T-cell (primary cell): ENCODE results near the gene B4GALNT1. TPM values are rescaled to one million over a fixed set of nuclear protein-coding genes. Genes with fewer than 3 reads are reported as not detected.

ENCODE experiments used
- ATAC-seq, 4 experiments: fragments of 200-7000 bp in 3 of 4; fragments of 150-1000 bp in 1 of 4; cut with Tn5 transposase; replicated peaks in 1 of 4; 1 replicate in 3 of 4; 2 replicates in 1 of 4; pipeline ENCODE4 v1.10.0; 2021; ENCODE audit warnings: moderate library complexity in 3 of 4, mild to moderate bottlenecking in 2 of 4, moderate number of reproducible peaks in 1 of 4
- CTCF ChIA-PET, 2 donors: fragments of 300-600 bp; sonication (Branson Sonifier 250); formaldehyde crosslinking; loops; one replicate each; lab custom pipeline; 2022; ENCODE audit warnings: antibody characterized with exemption in 2 of 2; lab: Charles Lee
- POLR2A ChIA-PET, 2 donors: fragments of 300-600 bp; sonication (Branson Sonifier 250); formaldehyde crosslinking; loops; one replicate each; lab custom pipeline; 2022; ENCODE audit warnings: antibody characterized with exemption in 2 of 2; lab: Charles Lee
- DNase-seq, 35 experiments: peaks; one replicate each; pipeline versions ENCODE4 v3.0.0 to v3.0.0-alpha.2; 2013 to 2023
- H3K27ac ChIP-seq: one replicate; pipeline ENCODE4 v1.5.1; 2013; ENCODE audit warnings: low read length
- H3K27me3 ChIP-seq, 2 experiments: replicated peaks in 1 of 2; 1 replicate in 1 of 2; 2 replicates in 1 of 2; pipeline versions ENCODE4 v1.6.1 to v1.7.0; 2013; ENCODE audit warnings: low read length in 1 of 2, mixed read lengths in 1 of 2; ENCODE audit not compliant: control insufficient read depth in 2 of 2, insufficient read depth in 2 of 2; ENCODE audit errors: extremely low read depth in 1 of 2
- H3K36me3 ChIP-seq, 2 donors: 1 replicate in 1 of 2; 2 replicates in 1 of 2; pipeline versions ENCODE4 v1.6.1 to v1.7.0; 2013; ENCODE audit warnings: low read length in 1 of 2; ENCODE audit not compliant: control insufficient read depth in 2 of 2, insufficient read depth in 1 of 2; ENCODE audit errors: extremely low read depth in 1 of 2
- H3K4me1 ChIP-seq, 2 experiments: 1 replicate in 1 of 2; 2 replicates in 1 of 2; pipeline versions ENCODE4 v1.6.1 to v1.7.0; 2013; ENCODE audit warnings: low read length in 2 of 2, mixed read lengths in 1 of 2; ENCODE audit not compliant: insufficient read depth in 2 of 2, control insufficient read depth in 1 of 2; ENCODE audit errors: extremely low read depth in 1 of 2
- H3K4me3 ChIP-seq, 2 donors: 1 replicate in 1 of 2; 2 replicates in 1 of 2; pipeline versions ENCODE4 v1.5.1 to v1.7.0; 2013; ENCODE audit warnings: mild to moderate bottlenecking in 2 of 2, low read length in 1 of 2, moderate library complexity in 1 of 2; ENCODE audit not compliant: control insufficient read depth in 1 of 2; ENCODE audit errors: extremely low read depth in 1 of 2
- H3K9me3 ChIP-seq: 2 replicates; pipeline ENCODE4 v1.7.0; 2013
- H3K27ac Mint-ChIP-seq, 2 donors: one replicate each; pipeline ENCODE4 v1.8.0; 2020 to 2021; ENCODE audit warnings: mild to moderate bottlenecking in 2 of 2, mixed read lengths in 2 of 2
- H3K27me3 Mint-ChIP-seq, 2 donors: one replicate each; pipeline ENCODE4 v1.8.0; 2021 to 2022; ENCODE audit warnings: mixed read lengths in 2 of 2
- H3K36me3 Mint-ChIP-seq: one replicate; pipeline ENCODE4 v1.8.0; 2021; ENCODE audit warnings: mixed read lengths
- H3K4me1 Mint-ChIP-seq, 3 donors: one replicate each; pipeline ENCODE4 v1.8.0; 2020 to 2022; ENCODE audit warnings: mixed read lengths in 3 of 3, mild to moderate bottlenecking in 1 of 3
- H3K4me3 Mint-ChIP-seq, 3 donors: one replicate each; pipeline ENCODE4 v1.8.0; 2020 to 2022; ENCODE audit warnings: mild to moderate bottlenecking in 3 of 3, mixed read lengths in 3 of 3, moderate library complexity in 3 of 3
- H3K9me3 Mint-ChIP-seq, 3 donors: one replicate each; pipeline ENCODE4 v1.8.0; 2020 to 2022; ENCODE audit warnings: mixed read lengths in 3 of 3
- WGBS: methylation state at CpG from one replicate; pipeline ENCODE4 v1.1.5; 2013; ENCODE audit warnings: missing lambda C conversion rate; ENCODE audit not compliant: insufficient coverage; 5-methylcytosine and 5-hydroxymethylcytosine counted together
- total RNA-seq, 35 experiments: library from RNA in 6 of 35; stranded (reverse) in 6 of 35; fragments of 120-200 nt in 1 of 35; gene quantifications; one replicate each; pipeline versions ENCODE4 v1.2.1 to v1.2.4 and lab custom pipeline; 2013 to 2026

Gene B4GALNT1
- total RNA-seq, 5 donors from 2014 or later (not counting 1 experiment from before 2014, with no cell fraction given), result 0.16 to 0.54 (median 0.26) TPM; not detected in 2

DNA sequence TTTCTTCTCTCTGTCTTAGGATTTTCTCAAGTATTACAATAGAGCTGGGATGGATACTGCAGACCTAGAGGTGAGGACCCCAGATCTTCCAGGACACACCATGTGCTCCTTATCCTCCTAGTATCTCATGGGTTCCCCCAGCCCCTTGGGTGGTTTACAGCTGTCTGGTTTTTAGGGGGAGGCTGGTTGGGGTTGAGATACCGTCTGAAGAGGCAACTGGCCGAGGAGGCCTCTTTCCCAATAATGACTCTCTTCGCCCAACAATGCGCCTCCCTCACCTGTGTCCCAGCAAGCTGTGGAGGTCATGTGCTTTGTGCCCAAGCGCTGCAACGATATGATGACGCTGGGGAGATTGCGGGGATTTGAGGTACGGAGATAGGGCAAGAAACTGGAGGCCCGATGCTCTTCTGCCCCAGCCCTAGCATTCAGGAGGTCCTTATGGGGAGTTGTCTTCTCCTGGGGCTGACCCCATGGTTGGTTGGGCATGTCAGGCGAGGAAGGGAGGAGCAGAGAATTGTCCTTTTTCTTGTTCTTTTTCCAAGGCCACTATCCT is 18.0 kb downstream of the B4GALNT1 start:
- Histone ChIP-seq H3K9me3 (no peaks in the 10 kb centered on the region), H3K4me1 (peaks cover 4 to 30% of the 10 kb centered on the region in 2 experiments), H3K36me3 (no peaks in the 10 kb centered on the region), H3K27me3 (peaks cover 11 to 90% of the 10 kb centered on the region in 2 experiments), H3K4me3 (no peak overlapping the region), H3K27ac (no peak overlapping the region)
- H3K27me3 Mint-ChIP-seq, result peaks cover 40 to 61% of the 10 kb centered on the region in 2 donors
- H3K36me3 Mint-ChIP-seq, result no peaks in the 10 kb centered on the region
- ChIA-PET CTCF (no interaction called here), POLR2A (interaction anchor here in 1 of 2 donors (0.6 kb wide), 1 partner anchor 78 kb away, joined by 3 read pairs; no protein-coding TSS in a partner anchor)
- no peak overlapping the region for H3K27ac Mint-ChIP-seq
- peaks cover 15 to 21% (median 17%) of the 10 kb centered on the region in 3 donors for H3K4me1 Mint-ChIP-seq
- DNase-seq, result no peak
- WGBS, result 88% methylated on average over 9 of the region's 11 CpGs
- ATAC-seq, result no peak
- no peaks in the 10 kb centered on the region for H3K9me3 Mint-ChIP-seq
- no peak overlapping the region for H3K4me3 Mint-ChIP-seq

DNA sequence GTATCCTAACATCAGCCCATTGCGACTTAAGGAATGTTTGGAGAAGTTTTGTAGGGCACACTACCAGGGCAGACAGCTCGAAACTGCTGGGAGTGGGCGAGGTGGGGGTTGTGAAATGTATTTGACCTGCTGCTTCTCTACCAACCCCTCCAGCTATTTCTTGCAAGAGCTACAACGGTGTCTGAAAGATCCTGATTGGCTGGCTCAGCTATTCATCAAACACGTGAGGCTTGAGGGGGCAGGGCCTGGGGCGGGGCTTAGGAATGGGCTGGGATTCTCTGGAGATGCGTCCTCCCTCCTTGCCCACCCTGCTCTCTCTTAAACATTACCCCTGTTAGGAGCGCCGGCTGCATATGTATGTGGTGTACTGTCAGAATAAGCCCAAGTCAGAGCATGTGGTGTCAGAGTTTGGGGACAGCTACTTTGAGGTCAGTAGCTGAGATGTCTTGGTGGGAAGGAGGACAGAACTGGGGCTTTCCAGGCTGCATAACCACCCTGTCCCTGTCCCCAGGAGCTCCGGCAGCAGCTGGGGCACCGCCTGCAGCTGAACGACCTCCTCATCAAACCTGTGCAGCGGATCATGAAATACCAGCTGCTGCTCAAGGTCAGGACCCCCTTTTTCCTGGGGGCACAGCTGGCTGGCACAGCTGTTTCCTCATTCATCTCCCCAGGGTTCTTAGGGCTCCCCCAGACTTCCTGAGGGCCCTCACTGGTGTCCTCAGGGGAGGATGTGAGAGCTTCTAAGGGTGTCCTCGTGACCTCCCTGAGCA is 18.6 kb downstream of the B4GALNT1 start:
- H3K4me1 Mint-ChIP-seq, result peaks cover 15 to 18% (median 16%) of the 10 kb centered on the region in 3 donors
- CTCF ChIA-PET, result interaction anchor here (0.5 to 1.0 kb wide), 3 partner anchors 24 to 307 kb away, joined by 3 to 14 read pairs (median 4); no protein-coding TSS in a partner anchor
- H3K9me3 Mint-ChIP-seq, result no peaks in the 10 kb centered on the region
- ATAC-seq (no peak), DNase-seq (peak in 1 of 35 experiments; percentile 17)
- POLR2A ChIA-PET, result interaction anchor here in 1 of 2 donors (0.5 kb wide), 1 partner anchor 91 kb away, joined by 3 read pairs; no protein-coding TSS in a partner anchor
- H3K27me3 ChIP-seq, result peaks cover 11 to 86% of the 10 kb centered on the region in 2 experiments
- H3K27ac Mint-ChIP-seq, result no peak overlapping the region
- peaks cover 40 to 55% of the 10 kb centered on the region in 2 donors for H3K27me3 Mint-ChIP-seq
- no peak overlapping the region for H3K4me3 Mint-ChIP-seq
- no peaks in the 10 kb centered on the region for H3K36me3 ChIP-seq
- WGBS, result 47% methylated on average over 4 of the region's 14 CpGs
- H3K4me3 ChIP-seq, result no peak overlapping the region
- H3K4me1 ChIP-seq, result peaks cover 2 to 23% of the 10 kb centered on the region in 2 experiments
- H3K9me3 ChIP-seq, result no peaks in the 10 kb centered on the region
- H3K27ac ChIP-seq, result no peak overlapping the region
- no peaks in the 10 kb centered on the region for H3K36me3 Mint-ChIP-seq

DNA sequence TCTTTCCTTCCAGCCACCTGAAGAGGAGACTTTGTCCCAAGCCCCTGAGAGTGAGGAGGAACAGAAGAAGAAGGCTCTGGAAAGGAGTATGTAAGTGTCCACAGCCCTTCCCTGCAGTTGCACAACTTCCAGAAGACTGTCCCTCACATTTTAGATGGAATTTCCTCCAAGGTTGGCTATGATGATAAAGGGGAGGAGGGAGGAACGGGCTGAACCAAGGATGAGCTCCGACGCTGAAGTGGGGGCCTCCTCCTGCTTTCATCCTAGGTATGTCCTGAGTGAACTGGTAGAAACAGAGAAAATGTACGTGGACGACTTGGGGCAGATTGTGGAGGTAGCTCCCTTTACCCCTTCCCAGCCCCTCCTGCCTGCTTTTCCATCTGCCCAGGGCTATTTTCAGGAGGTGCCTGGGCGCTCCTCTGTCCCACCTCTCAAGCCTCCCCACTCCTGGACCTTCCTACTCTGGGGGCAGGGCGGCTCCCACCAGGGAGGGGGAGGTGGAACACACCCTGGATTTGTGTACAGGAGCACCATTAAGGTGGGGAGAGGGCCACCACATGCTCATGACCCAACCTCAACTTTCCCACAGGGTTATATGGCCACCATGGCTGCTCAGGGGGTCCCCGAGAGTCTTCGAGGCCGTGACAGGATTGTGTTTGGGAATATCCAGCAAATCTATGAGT is 19.4 kb downstream of the B4GALNT1 start:
- Mint-ChIP-seq H3K9me3 (no peaks in the 10 kb centered on the region), H3K36me3 (no peaks in the 10 kb centered on the region), H3K27ac (no peak overlapping the region), H3K4me3 (no peak overlapping the region), H3K4me1 (peaks cover 8 to 14% (median 10%) of the 10 kb centered on the region in 3 donors), H3K27me3 (peaks cover 33 to 48% of the 10 kb centered on the region in 2 donors)
- no peaks in the 10 kb centered on the region for H3K36me3 ChIP-seq
- peaks cover 2 to 19% of the 10 kb centered on the region in 2 experiments for H3K4me1 ChIP-seq
- H3K27me3 ChIP-seq, result peaks cover 10 to 78% of the 10 kb centered on the region in 2 experiments
- DNase-seq, result no peak
- no peak for ATAC-seq
- ChIA-PET CTCF (interaction anchor here (0.5 to 1.0 kb wide), 3 partner anchors 24 to 306 kb away, joined by 3 to 14 read pairs (median 4); no protein-coding TSS in a partner anchor), POLR2A (no interaction called here)
- WGBS, result 67% methylated on average over 3 of the region's 10 CpGs
- no peak overlapping the region for H3K27ac ChIP-seq
- H3K4me3 ChIP-seq, result no peak overlapping the region
- no peaks in the 10 kb centered on the region for H3K9me3 ChIP-seq

DNA sequence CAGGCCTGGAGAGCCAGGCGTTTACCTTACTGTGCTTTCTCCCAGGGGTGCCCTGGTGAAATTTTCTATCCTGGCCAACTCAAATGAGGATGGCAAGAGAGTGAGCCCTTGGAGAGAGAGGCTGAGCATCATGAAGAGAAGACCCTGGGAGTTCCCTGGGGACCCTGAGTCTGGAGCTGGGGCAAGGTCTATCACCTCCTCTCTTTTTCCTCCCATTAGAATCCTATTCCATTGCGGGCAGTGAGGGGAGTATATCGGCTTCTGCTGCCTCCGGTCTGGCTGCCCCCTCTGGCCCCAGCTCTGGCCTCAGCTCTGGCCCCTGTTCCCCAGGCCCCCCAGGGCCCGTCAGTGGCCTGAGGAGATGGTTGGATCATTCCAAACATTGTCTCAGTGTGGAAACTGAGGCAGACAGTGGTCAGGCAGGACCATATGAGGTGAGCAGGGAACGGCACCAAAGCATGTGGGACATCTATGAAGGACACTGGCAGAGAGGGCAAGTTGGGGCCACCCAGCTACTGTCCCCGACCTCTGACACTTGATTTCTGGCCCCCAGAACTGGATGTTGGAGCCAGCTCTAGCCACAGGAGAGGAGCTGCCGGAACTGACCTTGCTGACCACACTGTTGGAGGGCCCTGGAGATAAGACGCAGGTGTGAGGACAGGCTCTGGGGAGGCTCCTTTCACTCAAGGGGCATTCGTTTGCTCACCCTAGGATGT is 20.1 kb downstream of the B4GALNT1 start:
- DNase-seq (no peak), ATAC-seq (no peak)
- no peaks in the 10 kb centered on the region for H3K9me3 Mint-ChIP-seq
- Histone ChIP-seq H3K4me3 (no peak overlapping the region), H3K27me3 (peaks cover 6 to 71% of the 10 kb centered on the region in 2 experiments), H3K27ac (no peak overlapping the region), H3K36me3 (no peaks in the 10 kb centered on the region), H3K9me3 (no peaks in the 10 kb centered on the region), H3K4me1 (peaks cover 2 to 19% of the 10 kb centered on the region in 2 experiments)
- no peaks in the 10 kb centered on the region for H3K36me3 Mint-ChIP-seq
- ChIA-PET CTCF (interaction anchor here in 1 of 2 donors (1.0 kb wide), 1 partner anchor 23 kb away, joined by 14 read pairs; no protein-coding TSS in a partner anchor), POLR2A (no interaction called here)
- peaks cover 8 to 14% (median 10%) of the 10 kb centered on the region in 3 donors for H3K4me1 Mint-ChIP-seq
- H3K4me3 Mint-ChIP-seq, result peak overlapping the region in 2 of 3 donors; percentile 9 to 66
- H3K27me3 Mint-ChIP-seq, result peaks cover 29 to 41% of the 10 kb centered on the region in 2 donors
- no peak overlapping the region for H3K27ac Mint-ChIP-seq
- 93% methylated on average over 5 of the region's 10 CpGs for WGBS

DNA sequence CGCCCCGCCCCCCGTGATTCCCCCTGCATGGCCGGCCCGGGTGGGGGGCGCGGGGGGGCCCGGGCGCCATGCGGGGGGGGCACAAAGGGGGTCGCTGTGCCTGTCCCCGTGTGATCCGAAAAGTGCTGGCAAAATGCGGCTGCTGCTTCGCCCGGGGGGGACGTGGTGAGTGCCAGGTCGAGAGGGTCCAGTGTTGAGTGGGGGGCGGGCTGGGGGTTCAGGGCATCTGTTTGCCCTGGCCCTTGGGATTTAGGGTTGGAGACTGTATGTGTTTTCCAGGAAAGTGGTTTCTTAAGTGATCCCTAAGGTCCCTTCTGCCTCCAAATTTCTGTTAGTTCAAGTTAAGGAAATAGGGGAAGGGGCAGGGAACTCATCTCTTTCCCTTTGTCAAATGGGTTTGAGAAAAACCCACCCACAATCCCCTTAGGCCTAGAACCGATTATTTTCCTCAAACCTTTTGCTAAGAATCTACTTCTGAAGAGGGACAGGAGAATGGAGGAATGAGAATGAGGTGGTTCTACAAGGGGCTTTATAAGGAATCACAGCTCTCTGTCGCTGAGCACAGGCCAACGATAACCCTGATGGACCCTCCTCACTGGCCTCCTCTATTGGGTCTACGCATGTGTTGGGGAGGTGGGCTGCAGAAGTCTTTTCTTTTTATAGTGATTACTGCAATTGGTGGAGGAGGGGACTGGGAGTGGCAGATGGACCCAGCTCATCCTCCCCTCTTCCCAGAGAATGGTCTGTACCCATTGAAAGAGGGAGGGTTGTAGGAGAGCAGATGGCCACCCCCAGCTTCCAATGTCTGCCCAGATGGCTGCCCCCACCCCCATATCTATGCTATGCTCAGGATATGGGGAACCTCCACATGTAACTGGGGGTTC is 20.9 kb downstream of the B4GALNT1 start:
- H3K27ac ChIP-seq, result no peak overlapping the region
- H3K4me3 Mint-ChIP-seq, result peak overlapping the region; percentile 61 to 68 (median 66)
- peaks cover 2 to 19% of the 10 kb centered on the region in 2 experiments for H3K4me1 ChIP-seq
- peaks cover 21 to 35% of the 10 kb centered on the region in 2 donors for H3K27me3 Mint-ChIP-seq
- peak overlapping the region in 1 of 2 donors; percentile 74 for H3K27ac Mint-ChIP-seq
- peak overlapping the region in 1 of 2 donors; percentile 53 for H3K4me3 ChIP-seq
- CTCF ChIA-PET, result interaction anchor here (0.8 to 1.3 kb wide), 2 partner anchors 8 to 26 kb away, joined by 4 to 6 read pairs; no protein-coding TSS in a partner anchor
- no peaks in the 10 kb centered on the region for H3K36me3 ChIP-seq
- H3K9me3 ChIP-seq, result no peaks in the 10 kb centered on the region
- no peaks in the 10 kb centered on the region for H3K9me3 Mint-ChIP-seq
- peaks cover 2 to 63% of the 10 kb centered on the region in 2 experiments for H3K27me3 ChIP-seq
- ATAC-seq (no peak), DNase-seq (no peak)
- POLR2A ChIA-PET, result no interaction called here
- H3K4me1 Mint-ChIP-seq, result peaks cover 8 to 14% (median 10%) of the 10 kb centered on the region in 3 donors
- WGBS, result 22% methylated on average over 8 of the region's 23 CpGs
- no peaks in the 10 kb centered on the region for H3K36me3 Mint-ChIP-seq
